Muscle of back (tissue), 10 donors: Measurements from ENCODE around the gene MFSD12. TPM values are rescaled to one million over a fixed set of nuclear protein-coding genes. Genes with fewer than 3 reads are reported as not detected.

Experiments used
- polyA plus RNA-seq, 10 donors: library from polyadenylated mRNA; unstranded; fragments of 120-200 nt; gene quantifications; one replicate each; pipeline ENCODE4 v1.2.1, GENCODE V29; 2013; ENCODE audit not compliant: insufficient read length in 10 of 10

Gene MFSD12
- polyA plus RNA-seq, 10 donors: 21.7 to 34.5 (median 25.9) TPM

Other genes with a start within 250 kb of the MFSD12 start
- 10 to 100 TPM; 35.1 to 50.8 (median 39.2) TPM for gene NFIC, start 191.0 kb downstream of the MFSD12 start, polyA plus RNA-seq
- under 1 TPM in 4 of 10 donors, not detected in 6; 0.15 to 0.99 (median 0.45) TPM for gene SMIM24, start 77.1 kb downstream of the MFSD12 start, polyA plus RNA-seq
- not detected for gene SMIM44, start 74.1 kb downstream of the MFSD12 start, polyA plus RNA-seq
- 10 to 100 TPM in 1 of 10 donors, 1 to 10 TPM in 9; 3.8 to 10.0 (median 5.7) TPM for gene DOHH, start 56.9 kb downstream of the MFSD12 start, polyA plus RNA-seq
- 10 to 100 TPM; 24.6 to 34.3 (median 27.1) TPM for gene FZR1, start 51.3 kb downstream of the MFSD12 start, polyA plus RNA-seq
- gene TEKTIP1, start 18.4 kb downstream of the MFSD12 start, polyA plus RNA-seq: 1 to 10 TPM; 2.1 to 4.4 (median 2.7) TPM
- 10 to 100 TPM; 28.2 to 43.6 (median 34.7) TPM for gene HMG20B, start 15.4 kb upstream of the MFSD12 start, polyA plus RNA-seq
- gene GIPC3, start 27.9 kb upstream of the MFSD12 start, polyA plus RNA-seq: 1 to 10 TPM; 1.2 to 2.1 (median 1.6) TPM
- 1 to 10 TPM; 1.2 to 3.7 (median 1.7) TPM for gene TBXA2R, start 49.3 kb upstream of the MFSD12 start, polyA plus RNA-seq
- 10 to 100 TPM; 15.3 to 21.8 (median 17.1) TPM for gene CACTIN, start 69.2 kb upstream of the MFSD12 start, polyA plus RNA-seq
- 10 to 100 TPM; 16.4 to 25.5 (median 20.7) TPM for gene PIP5K1C, start 142.9 kb upstream of the MFSD12 start, polyA plus RNA-seq
- 1 to 10 TPM in 1 of 10 donors, under 1 TPM in 8, not detected in 1; 0.44 to 1.1 (median 0.62) TPM for gene TJP3, start 150.8 kb upstream of the MFSD12 start, polyA plus RNA-seq
- 10 to 100 TPM in 9 of 10 donors, 1 to 10 TPM in 1; 9.3 to 14.2 (median 11.8) TPM for gene APBA3, start 204.1 kb upstream of the MFSD12 start, polyA plus RNA-seq
- 10 to 100 TPM; 16.5 to 32.1 (median 26.9) TPM for gene MRPL54, start 205.1 kb upstream of the MFSD12 start, polyA plus RNA-seq
- gene RAX2, start 214.6 kb upstream of the MFSD12 start, polyA plus RNA-seq: under 1 TPM in 1 of 10 donors, not detected in 9; 0.07 TPM
- 1 to 10 TPM in 7 of 10 donors, under 1 TPM in 3; 0.31 to 2.1 (median 1.1) TPM for gene MATK, start 228.8 kb upstream of the MFSD12 start, polyA plus RNA-seq